GM19239 (cell line): Measurements from ENCODE around the gene PAAF1.

Experiments used
- DNase-seq: peaks from one replicate; pipeline ENCODE4 v3.0.0; 2011; ENCODE audit warnings: low spot score; ENCODE audit not compliant: insufficient read length
- FAIRE-seq: peaks from 2 replicates; lab custom pipeline; 2011; peaks lifted over from hg19 to GRCh38; lab: Jason Lieb, UNC

Gene PAAF1

DNA sequence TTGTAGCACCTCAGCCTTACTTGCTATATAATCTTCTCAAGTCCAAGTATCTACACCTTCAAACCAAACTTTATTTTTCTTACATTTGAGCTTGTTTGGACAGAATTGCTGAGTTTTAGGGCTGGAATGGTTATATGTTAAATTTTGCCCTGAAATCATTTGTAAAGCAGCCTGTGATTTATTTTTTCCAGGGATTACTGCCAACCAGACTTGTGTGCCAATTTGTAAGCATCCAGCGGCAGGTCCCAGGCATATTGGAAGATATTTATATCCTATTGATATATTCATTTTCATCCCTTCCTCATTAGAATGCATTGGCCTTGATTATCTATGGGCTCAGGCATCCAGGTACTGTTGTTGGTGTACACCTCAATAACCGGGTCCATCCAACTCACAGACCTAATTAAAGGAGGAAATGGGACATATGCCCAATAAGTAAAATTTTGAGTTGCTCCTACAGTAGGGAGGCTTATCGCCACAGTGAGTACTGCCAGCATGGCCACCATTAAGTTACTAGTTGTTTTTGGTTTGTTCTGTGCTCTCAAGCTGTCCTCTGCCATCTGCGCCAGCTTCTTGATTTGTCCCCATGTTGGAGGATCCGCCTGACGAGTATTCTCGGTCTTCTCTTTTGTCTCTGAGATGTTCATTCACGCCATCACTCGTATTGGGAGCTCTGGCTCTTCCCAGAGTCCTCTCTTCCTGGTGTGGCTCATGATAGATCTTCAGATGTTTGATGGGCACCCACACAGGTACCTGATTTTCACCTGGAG, 64.2 kb downstream of the PAAF1 start:
- no peak for FAIRE-seq
- no peak for DNase-seq

DNA sequence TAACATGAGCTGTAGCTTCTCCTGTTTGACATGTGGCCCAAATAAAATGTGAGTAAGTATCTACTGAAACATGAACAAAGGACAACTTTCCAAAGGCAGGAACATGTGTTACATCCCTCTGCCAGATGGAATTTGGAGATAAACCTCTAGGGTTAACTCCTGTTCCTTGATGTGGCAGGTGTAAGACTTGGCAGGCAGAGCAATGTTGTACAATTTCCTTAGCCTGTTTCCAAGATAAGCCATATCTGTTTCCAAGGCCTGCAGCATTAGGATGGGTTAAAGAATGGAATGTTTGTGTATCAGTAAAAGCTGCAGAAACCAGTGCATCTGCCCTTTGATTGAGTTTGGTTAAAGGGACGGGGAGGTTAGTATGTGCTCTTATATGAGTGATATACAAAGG, 65.2 kb downstream of the PAAF1 start:
- DNase-seq (no peak), FAIRE-seq (no peak)

DNA sequence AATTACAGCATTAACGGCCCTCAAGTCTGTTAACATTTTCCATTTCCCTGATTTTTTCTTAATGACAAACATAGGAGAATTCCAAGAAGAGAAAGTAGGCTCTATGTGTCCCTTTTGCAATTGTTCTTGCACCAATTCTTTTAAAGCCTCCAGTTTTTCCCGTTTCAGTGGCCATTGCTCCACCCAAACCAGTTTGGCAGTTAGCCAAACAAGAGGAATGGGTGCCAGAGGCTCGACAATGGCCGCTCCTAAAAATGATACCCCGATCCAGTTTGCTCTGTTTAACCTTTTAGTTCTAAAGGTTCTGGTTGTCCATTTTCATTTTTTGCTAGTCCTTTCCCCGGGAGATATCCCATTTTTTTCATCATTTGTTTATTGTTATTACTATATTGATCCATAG, 67.3 kb downstream of the PAAF1 start:
- DNase-seq, result no peak
- FAIRE-seq, result no peak

DNA sequence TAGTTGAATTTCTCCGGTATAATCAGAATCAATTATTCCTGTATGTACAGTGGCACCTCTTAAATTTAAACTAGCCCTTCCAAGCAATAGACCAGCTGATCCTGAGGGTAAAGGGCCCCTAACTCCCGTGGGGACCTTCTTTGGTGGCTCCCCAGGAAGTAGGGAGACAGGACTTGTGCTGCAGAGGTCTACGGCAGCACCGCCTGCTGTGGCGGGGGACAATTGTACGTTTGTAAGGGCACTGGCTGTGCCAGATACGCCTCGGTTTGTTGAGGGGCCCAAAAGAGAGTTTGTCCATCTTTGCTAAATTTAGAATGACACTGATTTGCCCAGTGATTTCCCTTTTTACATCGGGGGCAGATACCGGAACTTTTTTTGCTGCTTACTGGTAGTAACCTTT, 68.1 kb downstream of the PAAF1 start:
- DNase-seq (no peak), FAIRE-seq (no peak)

DNA sequence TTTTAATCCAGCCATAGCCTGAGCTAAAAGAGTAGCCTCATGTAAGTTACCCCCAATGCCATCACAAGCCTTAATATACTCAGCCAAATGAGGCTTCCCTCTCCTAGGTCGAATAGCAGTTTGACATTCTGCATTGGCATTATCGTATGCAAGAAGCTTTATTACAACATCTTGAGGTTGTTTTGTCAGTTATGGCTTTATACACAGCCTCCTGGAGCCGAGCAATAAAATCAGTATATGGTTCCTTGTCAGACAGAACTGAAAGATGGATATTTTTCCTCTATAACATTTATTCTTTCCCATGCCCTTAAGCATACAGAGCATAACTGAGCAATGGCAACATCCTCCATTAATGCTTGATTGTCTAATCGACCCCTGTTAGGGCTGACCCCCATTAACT, 68.6 kb downstream of the PAAF1 start:
- DNase-seq (no peak), FAIRE-seq (no peak)

DNA sequence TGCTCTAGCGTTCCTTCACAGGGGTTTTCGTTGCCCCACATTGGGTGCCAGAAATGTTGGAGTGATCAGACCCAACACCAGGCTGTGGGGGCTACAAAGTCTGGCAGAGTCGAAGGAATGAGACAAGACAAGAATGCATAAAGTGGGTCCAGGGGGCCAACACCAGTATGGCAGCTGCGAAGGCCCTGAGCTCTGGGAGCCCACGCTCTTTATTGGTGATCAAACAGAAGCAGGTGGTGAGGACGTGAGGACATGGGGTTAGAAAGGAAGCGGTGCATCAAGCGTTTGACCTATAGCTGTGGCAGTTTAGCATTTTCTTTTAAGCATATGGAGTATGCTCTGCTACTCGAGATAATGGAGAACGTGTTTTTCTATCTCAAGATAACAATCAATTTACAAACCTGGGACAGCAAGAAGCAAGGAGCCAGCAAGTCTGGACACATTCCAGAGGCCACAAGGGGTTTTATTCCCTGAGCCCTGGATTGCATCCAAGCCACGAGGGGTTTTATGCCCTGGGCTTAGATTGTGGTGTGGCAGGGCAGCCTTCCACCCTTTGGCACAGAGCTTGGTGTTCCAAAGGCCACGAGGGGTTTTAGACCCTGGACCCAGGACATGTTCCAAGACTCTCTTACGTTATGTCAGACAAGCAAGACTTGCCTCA, 70.1 kb downstream of the PAAF1 start:
- FAIRE-seq (no peak), DNase-seq (no peak)

DNA sequence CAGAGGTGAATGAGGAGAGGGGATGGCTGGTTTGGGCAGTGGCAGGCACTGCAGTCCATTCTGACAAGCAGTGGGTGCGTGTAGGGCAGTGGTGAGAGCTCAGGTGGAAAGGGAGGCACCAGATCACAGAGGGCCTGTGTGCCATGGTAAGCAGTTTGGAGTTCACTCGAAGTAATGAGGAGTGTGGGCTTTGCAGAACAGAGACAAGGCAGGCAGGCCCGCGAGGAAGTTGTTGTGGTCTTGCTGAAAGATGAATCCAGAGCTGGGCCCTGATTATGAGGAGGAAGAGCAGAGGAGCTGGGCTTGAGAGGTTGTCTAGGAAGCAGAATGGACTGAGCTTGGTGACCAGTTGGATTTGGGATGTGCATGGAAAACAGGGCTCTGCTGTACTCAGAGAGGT, 72.4 kb downstream of the PAAF1 start:
- DNase-seq, result no peak
- no peak for FAIRE-seq

DNA sequence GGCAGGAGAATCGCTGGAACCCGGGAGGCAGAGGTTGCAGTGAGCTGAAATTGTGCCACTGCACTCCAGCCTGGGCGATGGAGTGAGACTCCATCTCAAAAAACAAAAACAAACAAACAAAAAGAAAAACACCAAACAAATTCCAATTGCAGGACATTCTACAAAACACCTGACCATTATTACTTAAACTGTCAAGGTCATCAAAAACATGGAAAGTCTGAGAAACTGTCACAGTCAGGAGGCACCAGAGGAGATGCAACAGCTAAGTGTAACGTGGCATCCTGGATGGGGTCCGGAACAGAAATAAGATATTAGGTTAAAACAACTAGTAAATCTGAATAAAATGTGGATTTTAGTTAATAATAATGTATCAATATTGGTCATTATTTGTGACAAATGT, 73.1 kb downstream of the PAAF1 start:
- no peak for DNase-seq
- no peak for FAIRE-seq

DNA sequence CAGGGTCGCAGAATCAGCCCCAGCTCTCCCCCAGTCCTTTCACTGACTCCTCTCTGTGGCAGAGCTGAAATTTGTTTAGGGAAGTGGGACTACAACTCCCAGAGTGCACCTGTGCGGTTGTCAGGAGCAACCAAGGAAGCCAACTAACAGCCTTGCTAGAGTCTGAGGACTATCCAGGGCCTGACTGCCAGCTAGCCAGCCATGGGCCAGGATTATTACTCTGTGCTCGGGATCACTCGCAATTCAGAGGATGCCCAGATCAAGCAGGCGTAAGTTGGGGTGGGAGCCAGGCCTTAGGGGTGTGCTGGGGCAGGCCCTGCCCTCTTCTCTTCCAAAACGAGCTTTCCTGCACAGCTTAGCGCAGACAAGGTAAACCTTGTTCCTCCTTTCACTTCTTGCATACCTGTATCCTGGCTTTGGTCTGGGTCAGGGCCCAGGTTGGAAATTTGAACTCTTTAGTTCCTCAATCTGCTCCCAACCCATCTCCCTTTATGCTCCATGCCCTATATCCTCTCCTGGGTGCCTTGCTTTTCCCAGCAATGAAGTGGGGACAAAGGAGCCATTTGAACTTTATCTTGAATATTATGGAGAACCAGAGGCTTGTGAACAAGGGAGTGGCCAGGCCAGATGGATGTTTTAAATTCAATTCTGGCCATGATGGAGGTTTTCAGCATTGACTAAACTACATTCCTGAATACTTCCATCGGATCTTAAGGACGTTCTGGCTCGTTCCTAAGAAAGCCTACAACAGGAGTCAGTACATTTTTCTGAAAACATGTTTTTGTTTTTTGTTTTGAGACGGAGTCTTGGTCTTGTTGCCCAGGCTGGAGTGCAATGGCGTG, 74.3 kb downstream of the PAAF1 start, which contains the start of gene DNAJB13:
Gene DNAJB13 (plus strand): TSS at position 158 of the 842 bp plus-strand sequence. CDS start 44 bp downstream, at position 202.
- peak; percentile 85 for DNase-seq
- FAIRE-seq, result peak; percentile 92

DNA sequence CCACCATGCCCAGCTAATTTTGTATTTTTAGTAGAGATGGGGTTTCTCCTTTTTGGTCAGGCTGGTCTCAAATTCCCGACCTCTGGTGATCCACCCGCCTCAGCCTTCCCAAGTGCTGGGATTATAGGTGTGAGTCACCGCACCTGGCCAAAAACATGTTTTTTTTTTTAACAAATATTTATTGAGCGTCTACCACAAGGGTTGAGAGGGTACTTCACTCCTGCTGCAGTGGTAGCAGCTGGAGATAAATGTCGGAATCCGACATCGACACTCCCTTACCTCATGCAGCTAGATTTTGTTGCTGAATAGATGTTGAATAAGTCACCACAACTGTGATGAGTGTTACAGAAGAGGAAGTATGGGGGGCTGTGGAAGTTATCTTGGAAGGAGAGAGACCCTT, 75.0 kb downstream of the PAAF1 start:
- FAIRE-seq, result no peak
- no peak for DNase-seq

DNA sequence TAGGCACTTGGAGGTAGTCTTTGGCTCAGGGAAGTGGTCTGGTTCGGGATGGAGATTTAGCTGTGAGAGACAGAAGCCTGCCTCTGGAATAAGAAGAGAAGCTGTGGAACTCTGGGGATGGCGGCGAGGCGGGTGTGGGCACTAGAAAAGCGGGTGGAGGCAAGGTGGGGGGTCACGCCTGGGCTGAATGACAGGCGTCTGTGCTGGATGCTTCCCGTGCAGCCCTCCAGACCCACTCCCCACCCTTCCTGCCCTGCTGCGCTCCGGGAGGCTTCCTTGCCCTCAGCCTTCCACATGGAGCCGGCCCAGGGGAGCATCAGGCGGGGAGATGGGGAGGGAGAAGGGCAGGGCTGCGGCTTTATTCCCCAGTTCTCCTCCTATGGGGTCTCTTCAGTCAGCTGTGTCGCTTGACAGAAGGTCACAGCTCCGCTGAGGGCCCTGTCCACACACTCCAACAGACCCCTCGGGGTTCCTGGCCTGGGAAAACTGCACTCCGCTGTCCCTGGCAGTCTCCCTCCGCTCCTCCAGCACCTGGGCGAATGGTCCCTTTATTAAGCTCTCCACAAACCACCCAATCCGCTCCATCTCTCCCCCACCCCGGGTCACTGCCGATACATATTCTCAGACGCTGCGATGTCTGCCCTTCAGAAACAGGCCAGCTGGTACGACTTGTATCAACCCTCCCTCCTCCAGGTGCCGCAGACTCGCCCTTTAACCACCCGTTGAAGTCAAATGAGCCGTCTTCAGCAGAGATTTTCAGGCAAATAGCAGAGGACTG, 80.3 kb downstream of the PAAF1 start:
- FAIRE-seq, result peak; percentile 83

DNA sequence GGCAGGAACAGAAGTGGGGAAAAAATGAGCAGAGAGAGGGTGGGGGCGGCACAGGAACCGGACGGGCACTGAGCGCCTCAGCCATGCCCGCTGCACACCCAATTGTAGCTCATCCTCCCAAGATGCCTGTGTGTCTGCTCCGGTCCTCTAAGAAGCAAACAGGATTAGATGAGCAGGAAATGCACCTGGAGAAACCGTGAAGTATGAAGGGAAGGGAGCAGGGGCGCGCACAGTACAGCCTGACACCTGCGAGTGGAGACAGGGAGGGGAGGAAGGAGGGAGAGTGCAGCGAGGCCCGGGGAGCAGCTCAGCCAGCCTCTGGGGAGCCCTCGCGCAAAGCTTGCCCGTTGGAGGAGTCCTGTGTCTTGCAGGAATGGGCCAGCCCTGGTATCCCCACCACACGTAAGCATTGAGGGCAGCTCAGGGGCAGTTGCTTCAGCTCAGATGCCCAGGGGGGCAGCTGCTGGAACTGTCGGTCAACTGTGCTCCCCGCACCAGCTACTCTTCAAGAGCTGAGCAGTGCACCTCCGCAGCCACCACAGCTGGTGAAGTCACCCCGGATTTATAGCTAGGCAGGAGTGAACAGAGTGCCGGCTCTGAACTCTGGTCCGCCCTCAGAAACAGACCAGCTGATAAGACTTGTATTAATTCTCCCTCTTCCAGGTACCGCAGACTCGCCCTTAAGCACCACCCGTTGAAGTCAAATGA, 81.0 kb downstream of the PAAF1 start:
- DNase-seq, result no peak
- no peak for FAIRE-seq

More for the DNA sequence above, 80.3 kb downstream of the PAAF1 start:
- DNase-seq, result no peak

DNA sequence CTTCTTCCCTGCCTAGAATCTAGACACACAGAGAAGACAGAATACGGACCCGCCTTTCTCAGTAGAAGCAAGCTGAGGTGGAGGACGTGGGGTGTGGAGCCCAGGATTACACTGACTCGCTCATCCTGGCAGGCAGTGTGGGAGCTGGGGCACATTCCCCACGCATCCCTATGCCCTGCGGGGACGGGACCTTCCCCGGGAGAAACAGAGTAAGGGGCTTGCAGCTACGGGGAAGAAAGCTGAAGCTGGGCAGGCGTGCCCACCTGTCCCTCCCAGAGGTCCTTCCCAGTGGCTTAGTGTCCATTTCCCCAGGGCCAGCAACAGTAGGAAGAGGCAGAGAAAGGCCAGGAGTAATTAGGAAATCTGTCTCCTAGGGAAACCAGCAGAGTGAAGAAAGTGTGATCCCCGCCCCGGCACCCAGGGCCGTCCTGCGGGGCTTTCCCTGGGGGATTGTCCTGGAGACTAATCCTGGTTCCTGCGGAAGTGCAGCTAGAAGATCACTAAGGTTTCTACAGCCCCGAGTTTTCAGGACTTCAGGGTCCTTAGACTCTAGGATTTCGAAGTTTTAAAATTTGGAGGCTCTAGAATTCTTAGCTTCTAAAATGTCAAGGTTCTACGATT, 81.8 kb downstream of the PAAF1 start:
- DNase-seq, result no peak
- FAIRE-seq, result no peak

DNA sequence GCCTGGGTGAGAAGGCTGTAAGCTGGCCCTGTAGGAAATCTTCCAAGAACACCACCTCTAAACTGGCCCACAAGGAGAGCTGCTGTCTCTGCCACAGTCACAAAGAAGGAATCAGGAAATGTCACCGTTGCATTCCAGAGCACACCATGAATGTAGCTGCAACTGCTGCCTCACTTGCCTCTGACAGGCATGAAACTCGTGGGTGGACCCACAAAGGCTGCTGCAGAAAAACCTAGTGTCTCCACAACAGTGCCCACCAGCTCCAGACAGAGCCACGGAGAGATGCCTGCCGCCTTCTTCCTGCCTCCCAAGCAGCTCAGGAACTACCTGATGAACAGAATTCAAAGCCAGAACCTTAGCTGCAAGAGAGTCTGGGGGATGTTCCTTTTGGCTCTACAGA, 84.5 kb downstream of the PAAF1 start:
- FAIRE-seq (no peak), DNase-seq (no peak)

DNA sequence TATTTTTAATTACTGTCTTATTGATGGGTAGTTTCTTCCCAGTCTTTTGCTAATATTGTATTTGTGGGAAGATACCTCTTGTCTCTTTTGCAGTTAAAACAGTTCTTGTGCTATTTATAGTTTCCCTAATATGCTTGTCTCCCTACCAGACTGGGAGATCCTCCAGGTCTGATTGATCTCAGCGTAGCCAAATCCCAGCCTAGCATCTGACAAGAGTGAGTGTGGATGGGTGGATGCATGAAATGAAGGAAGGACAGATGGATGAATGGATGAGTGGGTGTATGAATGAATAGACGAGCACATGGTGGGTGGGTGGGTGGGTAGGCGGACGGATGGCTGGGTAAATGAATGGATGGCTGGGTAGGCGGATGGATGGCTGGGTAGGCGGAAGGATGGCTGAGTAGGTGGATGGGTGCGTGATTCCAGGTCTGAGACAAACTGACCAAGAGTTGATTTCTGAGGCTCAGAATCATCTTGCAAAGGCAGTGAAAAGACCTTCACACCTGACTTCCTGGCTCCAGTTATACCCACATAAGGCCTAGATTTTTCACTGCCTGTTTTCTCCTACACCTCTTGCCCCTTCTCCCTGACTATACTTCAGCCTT, 85.4 kb downstream of the PAAF1 start:
- FAIRE-seq, result no peak
- DNase-seq, result no peak

DNA sequence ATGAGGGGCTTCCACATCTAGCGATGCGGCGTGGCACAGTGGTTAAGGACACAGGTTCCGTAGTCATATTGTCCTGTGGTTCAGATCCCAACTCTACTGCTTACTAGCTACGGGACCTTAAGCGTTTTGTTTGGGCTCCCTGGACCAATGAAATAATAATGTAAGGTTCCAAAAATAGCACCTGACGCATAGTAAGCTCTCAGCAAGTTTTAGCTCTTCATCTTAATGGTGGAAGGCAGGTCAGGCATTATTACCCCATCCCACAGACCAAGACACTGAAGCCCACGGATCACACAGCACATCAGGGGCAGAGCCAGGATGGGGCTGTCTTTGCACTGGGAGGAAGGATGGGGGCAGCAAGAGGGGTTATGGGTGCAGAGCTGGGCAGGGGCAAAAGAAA, 87.1 kb downstream of the PAAF1 start:
- DNase-seq (no peak), FAIRE-seq (no peak)

DNA sequence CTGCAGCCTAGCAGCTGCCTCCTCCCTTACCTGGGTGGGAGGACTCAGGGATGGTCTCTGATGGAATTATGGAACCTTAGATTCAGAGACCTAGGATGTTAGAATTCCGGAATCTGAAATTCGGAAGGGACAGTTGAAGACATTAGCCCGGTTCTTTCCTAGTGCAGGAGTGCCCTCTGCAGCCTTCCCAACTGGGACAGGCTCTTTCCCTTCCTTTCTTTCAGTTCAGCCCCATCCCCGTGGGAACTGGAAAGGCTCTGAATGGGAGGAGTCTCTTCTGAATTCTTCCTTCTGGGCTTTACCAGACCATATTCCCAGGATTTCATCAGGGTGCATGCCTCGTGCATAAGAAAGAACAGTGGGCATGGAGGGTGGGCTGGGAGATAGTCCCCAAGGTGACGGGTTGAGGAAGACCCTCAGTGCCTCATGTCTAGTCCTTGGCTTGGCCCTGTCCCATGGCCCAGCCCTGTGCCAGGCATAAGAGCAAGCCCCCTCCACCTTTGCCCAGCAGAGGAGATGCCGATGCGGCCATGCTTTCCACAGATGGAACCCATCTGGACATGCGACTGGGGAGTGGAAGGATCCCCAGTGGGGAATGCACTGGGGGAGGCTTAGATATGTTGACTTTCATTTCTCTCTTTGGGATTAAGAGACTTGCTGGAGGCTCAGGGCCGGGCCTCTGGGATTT, 88.4 kb downstream of the PAAF1 start:
- FAIRE-seq (peak; percentile 33), DNase-seq (no peak)

DNA sequence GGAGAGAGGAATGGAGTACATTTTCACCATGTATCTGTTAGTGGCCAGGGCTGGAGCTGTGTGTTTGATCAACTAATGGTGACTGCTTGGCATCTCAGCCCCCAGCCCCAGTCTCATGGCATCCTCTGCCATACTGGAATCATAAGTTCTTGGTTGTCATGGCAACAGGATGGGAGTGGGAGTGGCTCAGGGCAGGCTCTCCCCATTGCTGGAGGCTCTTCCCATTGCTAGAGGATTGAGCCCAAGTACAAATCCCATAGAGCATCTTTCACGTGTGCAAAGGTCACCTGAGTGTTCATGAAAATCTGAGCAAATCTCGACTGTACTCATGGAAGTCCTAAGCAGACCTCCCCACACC, 88.9 kb downstream of the PAAF1 start:
- FAIRE-seq, result no peak
- DNase-seq, result no peak
